Thoracic aorta (tissue), 2 donors: ENCODE results near the gene TJP1. TPM values are rescaled to one million over a fixed set of nuclear protein-coding genes. Genes with fewer than 3 reads are reported as not detected.

Experiments
- ATAC-seq: fragments of 150-250 bp; one replicate; pipeline ENCODE4 v1.8.0; 2017; ENCODE audit warnings: low read depth; ENCODE audit not compliant: insufficient number of reproducible peaks, low FRiP score
- DNase-seq: peaks from one replicate; pipeline ENCODE4 v3.0.0-alpha.2; 2020; ENCODE audit warnings: low spot score
- H3K27ac ChIP-seq, 2 donors: fragments of 200-600 bp; sonication (generic); 1 replicate in 1 of 2; 2 replicates in 1 of 2; pipeline ENCODE4 v1.5.1; 2016; ENCODE audit warnings: mild to moderate bottlenecking in 2 of 2, moderate library complexity in 2 of 2
- H3K27me3 ChIP-seq: fragments of 200-600 bp; sonication (generic); replicated peaks from 2 replicates; pipeline ENCODE4 v1.6.0; 2016; ENCODE audit warnings: mild to moderate bottlenecking; ENCODE audit not compliant: insufficient read depth
- H3K36me3 ChIP-seq: fragments of 200-600 bp; sonication (generic); one replicate; pipeline ENCODE4 v1.5.1; 2016
- H3K4me1 ChIP-seq, 2 donors: fragments of 200-600 bp; sonication (generic); 1 replicate in 1 of 2; 2 replicates in 1 of 2; pipeline versions ENCODE4 v1.5.1 to v1.6.0; 2016; ENCODE audit warnings: low read depth in 2 of 2, mild to moderate bottlenecking in 1 of 2; ENCODE audit not compliant: control insufficient read depth in 1 of 2
- H3K4me3 ChIP-seq: fragments of 200-600 bp; sonication (generic); 2 replicates; pipeline ENCODE4 v1.5.1; 2016; ENCODE audit warnings: mild to moderate bottlenecking
- H3K9me3 ChIP-seq: fragments of 200-600 bp; sonication (generic); 2 replicates; pipeline ENCODE4 v1.5.1; 2016
- total RNA-seq, 2 donors: library from RNA; depleted of rRNA; stranded (reverse); fragments of >200 nt; gene quantifications; one replicate each; pipeline versions ENCODE4 v1.1.0 to v1.2.3, GENCODE V29; 2016
- TF ChIP-seq, protein P1 (sequence below): fragments of 200-600 bp; sonication (generic); IDR thresholded peaks from one replicate; pipeline ENCODE4 v1.5.1; 2019; ENCODE audit warnings: antibody characterized with exemption

Gene TJP1
- total RNA-seq, 2 donors from 2014 or later: 78.4 to 146 TPM

DNA sequence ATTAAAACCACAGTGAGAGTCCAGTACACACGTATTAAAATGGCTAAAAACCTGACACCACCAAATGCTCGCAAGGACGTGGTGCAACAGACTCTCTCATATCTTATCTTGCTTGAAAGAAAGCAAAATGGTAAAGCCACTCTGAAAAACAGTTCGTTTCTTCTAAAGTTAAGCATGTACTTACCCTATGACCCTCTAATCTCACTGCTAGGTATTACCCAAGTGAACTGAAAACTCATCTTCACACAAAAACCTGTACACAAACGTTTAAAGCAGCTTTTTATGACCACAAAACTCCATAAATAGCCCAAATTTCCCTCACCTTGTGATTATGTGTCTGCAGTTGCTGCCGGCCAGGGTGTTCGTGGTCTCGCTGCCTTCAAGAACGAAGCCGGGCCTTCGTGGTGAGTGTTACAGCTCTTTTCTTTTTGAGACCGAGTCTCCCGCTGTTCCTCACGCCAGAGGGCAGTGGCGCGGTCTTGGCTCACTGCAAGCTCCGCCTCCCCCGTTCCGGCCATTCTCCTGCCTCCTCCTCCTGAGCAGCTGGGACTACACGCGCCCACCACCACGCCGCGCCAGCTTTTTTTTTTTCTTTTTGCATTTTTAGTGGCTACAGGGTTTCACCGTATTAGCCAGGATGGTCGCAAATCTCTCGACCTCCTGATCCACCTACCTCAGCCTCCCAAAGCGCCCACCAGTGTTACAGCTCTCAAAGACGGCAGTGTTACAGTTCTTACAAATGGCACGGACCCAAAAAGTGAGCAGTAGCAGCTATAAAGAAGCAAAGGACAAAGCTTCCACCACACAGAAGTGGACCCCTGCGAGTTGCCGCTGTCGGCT, 165.4 kb downstream of the TJP1 start:
- H3K4me3 ChIP-seq: no peak overlapping the region
- DNase-seq (no peak), ATAC-seq (no peak)
- H3K4me1 ChIP-seq: no peaks in the 10 kb centered on the region
- H3K9me3 ChIP-seq: no peaks in the 10 kb centered on the region
- TF ChIP-seq, protein P1, sequence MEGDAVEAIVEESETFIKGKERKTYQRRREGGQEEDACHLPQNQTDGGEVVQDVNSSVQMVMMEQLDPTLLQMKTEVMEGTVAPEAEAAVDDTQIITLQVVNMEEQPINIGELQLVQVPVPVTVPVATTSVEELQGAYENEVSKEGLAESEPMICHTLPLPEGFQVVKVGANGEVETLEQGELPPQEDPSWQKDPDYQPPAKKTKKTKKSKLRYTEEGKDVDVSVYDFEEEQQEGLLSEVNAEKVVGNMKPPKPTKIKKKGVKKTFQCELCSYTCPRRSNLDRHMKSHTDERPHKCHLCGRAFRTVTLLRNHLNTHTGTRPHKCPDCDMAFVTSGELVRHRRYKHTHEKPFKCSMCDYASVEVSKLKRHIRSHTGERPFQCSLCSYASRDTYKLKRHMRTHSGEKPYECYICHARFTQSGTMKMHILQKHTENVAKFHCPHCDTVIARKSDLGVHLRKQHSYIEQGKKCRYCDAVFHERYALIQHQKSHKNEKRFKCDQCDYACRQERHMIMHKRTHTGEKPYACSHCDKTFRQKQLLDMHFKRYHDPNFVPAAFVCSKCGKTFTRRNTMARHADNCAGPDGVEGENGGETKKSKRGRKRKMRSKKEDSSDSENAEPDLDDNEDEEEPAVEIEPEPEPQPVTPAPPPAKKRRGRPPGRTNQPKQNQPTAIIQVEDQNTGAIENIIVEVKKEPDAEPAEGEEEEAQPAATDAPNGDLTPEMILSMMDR: no peak
- H3K36me3 ChIP-seq: no peaks in the 10 kb centered on the region
- H3K27ac ChIP-seq: no peak overlapping the region
- no peaks in the 10 kb centered on the region for H3K27me3 ChIP-seq

- Histone ChIP-seq H3K27ac (no peak overlapping the region), H3K4me3 (no peak overlapping the region), H3K9me3 (no peaks in the 10 kb centered on the region), H3K36me3 (no peaks in the 10 kb centered on the region), H3K27me3 (no peaks in the 10 kb centered on the region), H3K4me1 (no peaks in the 10 kb centered on the region)
- TF ChIP-seq, protein P1: no peak
- ATAC-seq (no peak), DNase-seq (no peak)
Measured at GRCh38 chr15:29652595-29652994, 169.7 kb downstream of the TJP1 start.

DNA sequence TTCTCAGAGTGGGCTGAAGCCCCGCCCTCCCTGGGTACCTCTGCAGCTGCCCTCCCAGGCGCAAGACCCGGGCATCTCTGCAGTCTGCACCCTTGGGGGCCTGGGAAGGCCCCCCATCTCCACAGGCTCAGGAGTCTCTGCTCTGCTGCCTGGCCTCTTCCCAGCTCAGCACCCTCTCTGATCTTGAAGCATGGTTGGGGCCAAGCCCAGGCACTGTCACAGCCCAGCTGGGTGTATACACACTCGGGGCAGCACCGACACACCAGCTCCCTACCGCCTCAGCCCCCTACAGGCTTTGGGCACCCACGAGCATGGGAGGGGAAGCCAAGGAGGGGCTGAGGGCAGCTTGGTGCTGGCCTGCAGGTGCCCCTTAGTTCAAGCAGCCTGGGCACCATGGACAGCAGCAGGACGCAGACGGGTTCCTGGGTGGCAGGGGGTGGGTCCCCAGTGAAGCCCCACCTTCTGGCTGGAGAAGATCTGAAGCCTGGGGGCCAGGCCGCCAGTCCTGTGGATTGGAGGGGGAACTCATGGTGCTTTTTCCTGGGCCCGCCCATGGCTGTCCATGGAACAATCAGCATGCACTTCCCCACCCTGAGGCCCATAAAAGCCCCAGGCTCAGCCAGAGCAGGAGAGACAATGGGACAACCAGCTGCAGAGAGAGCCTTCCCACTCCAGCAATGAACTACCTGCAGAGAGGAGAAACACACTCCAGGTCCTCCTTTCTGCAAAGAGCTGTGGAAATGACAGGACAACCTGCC, 170.6 kb downstream of the TJP1 start:
- no peak overlapping the region for H3K27ac ChIP-seq
- ATAC-seq (no peak), DNase-seq (no peak)
- H3K4me3 ChIP-seq: no peak overlapping the region
- no peaks in the 10 kb centered on the region for H3K4me1 ChIP-seq
- no peaks in the 10 kb centered on the region for H3K36me3 ChIP-seq
- no peaks in the 10 kb centered on the region for H3K27me3 ChIP-seq
- H3K9me3 ChIP-seq: no peaks in the 10 kb centered on the region
- TF ChIP-seq, protein P1: no peak
